Caki2 (cell line): Measurements from ENCODE around the gene RNF223. TPM values are rescaled to one million over a fixed set of nuclear protein-coding genes. Genes with fewer than 3 reads are reported as not detected.

ENCODE experiments used
- DNase-seq: peaks from one replicate; pipeline ENCODE4 v3.0.0-alpha.2; 2015; ENCODE audit warnings: low read depth
- in situ Hi-C: cut with HindIII; loops from 2 replicates; pipeline ENCODE4 v1.10.0; 2016; ENCODE audit warnings: low sequenced_read_pairs, low pct_unique_long_range_greater_than_20kb, mixed read lengths
- total RNA-seq: library from RNA; depleted of rRNA; stranded (reverse); fragments of >200 nt; shearing (Covaris generic); gene quantifications from 2 replicates; pipeline ENCODE4 v1.2.3, GENCODE V29; 2014; ENCODE audit warnings: low replicate concordance

RNF223 gene
- total RNA-seq, 1 experiment from 2014 or later = not detected

DNA sequence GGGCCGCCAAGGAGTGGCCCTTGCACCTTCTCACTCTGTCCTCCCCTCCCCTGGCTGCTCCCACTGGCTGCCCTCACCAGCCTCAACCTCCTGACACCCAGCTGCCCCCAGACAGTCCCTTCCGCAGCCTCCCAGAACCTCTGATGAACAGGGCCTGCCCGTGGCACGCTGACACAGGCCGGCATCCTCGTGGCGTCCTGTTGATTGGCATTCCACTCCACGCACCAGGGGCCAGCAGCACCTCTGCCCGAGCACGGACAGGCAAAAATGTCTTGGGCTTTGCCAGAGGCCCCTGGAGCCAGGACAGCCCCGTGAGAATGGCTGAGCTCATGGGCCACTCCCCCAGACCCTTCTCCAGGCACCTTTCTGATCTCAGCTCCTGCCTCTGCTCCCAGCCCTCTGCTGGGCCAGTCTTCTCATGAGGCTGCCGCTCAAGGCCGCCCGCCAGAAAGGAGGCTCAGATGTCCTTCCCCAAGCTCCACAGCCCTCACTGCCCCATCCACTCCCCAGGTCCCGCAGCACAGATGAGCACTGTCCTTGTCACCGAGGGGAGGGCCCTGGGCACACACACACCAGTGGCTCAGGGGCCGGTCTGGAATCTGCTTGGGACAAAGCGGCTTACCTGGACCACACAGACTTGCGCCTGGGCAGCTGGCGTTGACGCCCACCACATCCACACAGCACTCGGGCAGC lies 15.8 kb upstream of the RNF223 start:
- in situ Hi-C loops = no loop called here
- no peak for DNase-seq

DNA sequence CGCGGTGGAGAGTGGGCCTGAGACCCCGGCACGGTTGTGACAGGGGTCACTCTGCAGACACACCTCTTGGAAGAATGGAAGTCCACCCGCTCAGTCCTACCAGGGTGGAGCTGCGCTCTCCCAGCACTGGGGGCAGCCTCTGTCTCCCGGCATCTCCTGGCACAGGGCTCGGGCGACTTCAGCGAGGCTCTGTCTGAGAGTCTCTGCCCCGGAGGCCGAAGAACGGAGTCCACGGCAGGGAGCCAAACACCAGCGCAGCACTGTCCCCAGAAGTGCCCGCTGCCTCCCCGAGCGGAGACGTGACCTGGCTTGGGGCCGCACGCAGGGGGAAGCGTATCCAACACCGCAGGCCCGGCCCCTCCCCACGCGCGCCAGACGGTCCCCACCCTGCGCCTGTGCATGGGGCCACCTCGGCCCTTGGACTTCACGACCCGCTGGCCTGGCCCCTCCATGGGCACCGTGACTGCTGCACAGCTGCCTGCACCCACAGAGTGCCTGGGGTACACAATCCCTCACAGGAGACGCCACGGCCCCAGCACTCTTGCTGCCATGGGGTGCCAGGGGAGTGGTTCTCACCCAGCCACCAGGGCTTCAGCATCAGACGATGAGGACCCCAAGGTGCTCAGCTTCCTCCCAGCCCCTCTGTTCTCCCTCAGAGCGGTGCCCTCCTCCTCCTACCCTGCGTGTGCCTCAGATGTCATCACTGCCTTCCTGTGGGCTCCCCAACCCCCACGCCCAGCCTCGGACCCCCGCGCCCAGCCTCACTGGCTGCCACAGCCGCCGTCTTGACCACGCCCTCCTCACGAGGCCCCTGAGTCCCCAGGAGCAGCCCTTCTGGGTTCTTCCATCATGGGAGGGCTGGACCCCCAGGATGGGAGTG lies 14.9 kb upstream of the RNF223 start:
- in situ Hi-C loops = no loop called here
- no peak for DNase-seq

DNA sequence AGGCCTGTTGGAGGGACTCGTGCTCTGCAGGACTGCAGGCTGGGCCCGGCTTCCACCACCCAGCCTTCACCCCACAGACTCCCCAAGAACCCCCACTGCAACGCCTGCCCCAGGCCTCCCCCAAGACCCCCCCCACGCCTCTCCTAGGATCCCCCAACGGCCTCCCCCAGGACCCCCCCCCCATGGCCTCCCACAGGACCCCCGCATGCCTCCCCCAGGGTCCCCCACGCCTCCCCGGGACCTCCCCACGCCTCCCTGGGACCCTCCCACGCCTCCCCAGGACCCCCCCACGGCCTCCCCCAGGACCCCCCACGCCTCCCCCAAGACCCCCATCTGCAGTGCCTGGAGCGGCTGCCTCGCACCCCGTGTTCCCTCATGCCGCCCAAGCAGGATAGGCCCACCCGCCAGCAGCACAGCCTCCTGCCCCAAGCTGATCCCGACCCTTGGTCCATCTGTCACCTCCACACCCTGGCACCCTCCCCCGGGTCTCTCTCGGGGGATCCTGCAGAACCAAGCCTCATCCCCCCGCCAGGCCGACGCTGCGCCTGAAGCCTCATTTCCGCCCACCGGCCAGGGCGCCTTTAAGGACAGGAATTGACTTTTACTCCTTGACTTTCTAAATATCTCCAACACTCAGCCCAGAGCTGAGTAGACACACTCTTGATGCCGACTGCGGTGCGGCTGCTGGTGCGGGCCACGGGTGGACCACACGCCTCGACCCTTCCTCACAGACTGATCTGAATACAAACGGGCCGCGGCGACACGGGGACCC lies 14.1 kb upstream of the RNF223 start:
- in situ Hi-C loops = no loop called here
- no peak for DNase-seq

DNA sequence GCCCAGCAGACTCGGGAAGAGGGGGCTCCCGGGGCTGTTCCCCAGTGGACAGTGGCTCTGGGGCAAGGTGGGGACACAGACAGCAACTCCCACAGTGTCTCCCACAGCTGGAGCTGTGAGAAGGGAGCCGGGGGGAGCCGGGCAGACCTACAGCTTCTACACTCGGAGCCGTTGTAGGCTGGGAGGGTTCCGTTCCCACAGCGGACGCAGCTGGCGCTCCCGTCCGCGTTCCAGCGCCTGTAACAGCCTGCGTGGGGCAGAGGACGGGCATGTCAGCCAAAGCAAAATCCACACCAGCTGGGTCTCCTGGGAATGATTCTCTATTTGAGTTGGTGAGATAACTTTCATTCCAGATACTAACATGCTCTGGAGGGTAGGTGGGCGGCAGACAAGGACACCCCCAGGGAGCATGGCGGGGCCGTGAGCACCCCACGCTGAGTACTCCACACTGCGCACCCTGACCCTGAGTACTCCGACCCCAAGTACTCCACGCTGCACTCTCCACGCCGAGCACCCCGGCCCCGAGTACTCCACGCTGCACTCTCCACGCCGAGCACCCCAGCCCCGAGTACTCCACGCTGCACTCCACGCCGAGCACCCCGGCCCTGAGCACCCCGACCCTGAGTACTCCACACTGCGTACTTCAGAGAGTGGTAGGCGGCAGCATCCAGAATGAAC lies 13.4 kb upstream of the RNF223 start:
- in situ Hi-C loops = no loop called here
- DNase-seq = no peak

DNA sequence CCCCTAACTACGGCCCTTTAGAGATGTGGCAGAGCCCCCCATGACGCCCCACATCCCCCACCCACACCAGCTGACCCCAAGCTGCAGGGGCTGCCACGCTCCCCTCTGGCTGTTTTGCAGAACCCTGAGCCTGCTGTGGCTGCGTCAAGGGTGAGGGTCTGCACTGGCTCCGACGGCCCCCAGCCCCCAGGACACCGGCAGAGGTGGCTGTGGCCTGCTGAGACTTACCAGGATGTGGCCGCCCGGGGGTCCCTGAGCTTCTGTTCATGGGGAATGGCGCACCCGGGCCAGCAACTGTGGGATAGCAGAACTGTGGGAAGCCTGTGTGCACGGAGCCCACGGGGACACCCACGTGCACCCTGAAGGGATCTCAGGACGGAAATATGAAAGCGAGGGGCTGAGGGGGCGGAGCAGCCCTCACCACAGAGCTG lies 12.8 kb upstream of the RNF223 start:
- in situ Hi-C loops = no loop called here
- no peak for DNase-seq

DNA sequence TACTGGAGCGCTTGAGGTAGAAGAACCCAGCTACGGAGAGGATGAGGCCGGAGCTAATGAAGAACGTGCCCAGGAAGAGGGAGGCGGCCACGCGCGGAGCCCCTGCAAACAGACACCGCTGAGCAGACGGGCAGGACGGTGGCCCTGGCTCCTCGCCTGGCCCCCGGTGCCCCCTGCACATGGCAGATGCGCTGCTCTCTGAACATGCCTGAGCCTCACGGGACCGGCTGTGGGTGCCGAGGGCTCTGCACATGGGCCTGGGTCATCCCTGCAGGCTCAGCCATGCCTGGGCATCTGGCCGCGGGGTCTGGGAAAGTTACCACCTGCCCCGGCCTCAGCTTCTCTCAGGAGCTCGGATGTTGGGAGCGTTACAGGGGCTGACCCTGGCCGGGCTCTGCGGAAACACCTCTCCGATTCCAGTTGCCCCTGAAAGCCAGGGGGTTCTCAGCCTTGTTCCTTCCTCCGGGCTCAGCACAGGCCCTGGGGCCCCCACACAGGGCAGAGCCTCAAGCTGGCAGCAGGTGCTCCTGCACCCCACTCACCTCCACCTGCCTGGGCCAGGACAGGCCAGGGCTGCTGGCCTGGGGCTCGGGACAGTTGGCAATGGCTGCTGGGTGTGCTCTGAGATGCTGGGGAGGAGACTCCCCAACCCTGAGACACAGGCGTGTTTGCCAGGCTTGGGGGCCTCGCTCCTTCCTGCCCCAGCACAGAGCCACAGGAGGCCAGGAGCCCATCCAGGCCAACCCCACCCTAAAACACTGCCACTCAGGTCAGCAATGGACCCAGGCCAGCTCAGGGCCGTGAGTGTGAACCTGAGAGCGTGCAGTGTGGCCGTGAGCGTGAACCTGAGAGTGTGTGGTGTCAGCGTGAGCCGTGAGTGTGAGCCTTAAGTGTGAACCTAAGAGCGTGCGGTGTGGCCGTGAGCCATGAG lies 12.1 kb upstream of the RNF223 start:
- no peak for DNase-seq
- in situ Hi-C loops = no loop called here

DNA sequence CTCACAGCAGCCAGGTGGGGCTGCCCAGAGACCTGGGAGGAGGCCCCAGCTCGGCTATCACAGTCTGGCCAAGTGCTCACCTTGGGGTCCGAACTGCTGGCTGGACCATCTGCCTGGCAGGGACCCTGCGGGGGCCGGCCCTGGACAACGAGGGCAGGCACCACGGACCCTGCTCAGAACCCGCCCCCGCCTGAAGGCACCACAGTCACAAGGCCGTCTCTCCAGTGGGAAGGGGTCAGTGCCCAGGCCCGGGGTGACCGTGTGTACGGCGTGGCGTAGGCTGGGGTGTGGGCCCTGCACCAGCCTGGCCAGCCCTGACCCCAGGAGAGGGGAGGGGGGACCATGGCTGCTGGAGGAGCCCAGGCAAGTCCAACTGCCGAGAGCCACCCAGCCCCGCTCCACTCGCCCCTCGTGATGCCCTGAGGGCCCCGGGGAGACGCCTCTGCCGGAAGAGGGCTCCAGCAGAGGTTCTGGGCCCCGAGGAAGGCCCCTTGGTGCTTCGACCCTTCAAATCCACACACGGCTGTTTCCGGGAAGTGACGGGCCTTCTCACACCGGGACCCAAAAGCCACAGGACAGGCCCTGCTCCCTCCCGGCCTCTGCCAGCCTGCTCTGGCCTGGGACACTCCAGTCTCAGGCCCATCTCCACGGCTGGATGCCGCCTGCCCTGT lies 11.2 kb upstream of the RNF223 start:
- no peak for DNase-seq
- in situ Hi-C loops = no loop called here

DNA sequence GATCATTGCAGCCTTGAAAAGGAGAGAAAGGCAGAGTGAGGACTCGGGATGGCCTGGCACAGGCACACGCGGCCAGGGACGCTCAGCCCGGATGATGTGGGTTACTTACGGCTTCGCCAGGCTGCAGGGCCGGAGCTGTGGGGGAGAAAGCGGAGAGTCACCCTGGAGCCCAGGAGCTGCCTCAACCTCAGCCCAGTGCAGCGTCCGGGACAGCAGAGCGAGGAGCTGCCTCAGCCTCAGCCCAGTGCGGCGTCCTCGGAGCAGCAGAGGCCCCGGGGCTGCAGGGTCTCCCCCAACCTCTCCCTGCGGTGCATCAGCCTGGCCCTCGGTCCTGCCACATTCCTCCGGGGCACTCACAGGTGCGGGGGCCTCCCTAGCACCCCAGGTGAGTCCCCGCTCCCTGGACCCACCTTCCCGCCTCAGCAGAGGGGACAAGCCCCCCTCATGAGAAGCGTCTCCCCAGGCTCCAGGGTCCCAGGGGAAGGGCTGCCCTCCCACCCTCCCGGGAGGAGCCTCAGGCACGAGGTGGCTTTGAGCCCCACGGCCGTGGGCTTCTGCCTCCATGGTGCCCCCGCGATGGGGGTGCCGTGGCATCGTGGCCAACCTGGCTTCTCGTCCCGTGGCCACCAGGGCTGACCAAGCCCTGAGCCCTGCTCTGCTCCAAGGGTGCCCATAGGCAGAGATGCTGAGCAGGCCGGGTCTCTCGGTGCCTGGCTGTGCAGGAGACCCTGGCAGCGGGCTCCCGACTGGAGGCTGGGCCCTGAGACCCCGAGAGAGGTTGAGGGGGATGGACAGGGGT lies 10.5 kb upstream of the RNF223 start:
- DNase-seq = no peak
- in situ Hi-C loops = no loop called here

DNA sequence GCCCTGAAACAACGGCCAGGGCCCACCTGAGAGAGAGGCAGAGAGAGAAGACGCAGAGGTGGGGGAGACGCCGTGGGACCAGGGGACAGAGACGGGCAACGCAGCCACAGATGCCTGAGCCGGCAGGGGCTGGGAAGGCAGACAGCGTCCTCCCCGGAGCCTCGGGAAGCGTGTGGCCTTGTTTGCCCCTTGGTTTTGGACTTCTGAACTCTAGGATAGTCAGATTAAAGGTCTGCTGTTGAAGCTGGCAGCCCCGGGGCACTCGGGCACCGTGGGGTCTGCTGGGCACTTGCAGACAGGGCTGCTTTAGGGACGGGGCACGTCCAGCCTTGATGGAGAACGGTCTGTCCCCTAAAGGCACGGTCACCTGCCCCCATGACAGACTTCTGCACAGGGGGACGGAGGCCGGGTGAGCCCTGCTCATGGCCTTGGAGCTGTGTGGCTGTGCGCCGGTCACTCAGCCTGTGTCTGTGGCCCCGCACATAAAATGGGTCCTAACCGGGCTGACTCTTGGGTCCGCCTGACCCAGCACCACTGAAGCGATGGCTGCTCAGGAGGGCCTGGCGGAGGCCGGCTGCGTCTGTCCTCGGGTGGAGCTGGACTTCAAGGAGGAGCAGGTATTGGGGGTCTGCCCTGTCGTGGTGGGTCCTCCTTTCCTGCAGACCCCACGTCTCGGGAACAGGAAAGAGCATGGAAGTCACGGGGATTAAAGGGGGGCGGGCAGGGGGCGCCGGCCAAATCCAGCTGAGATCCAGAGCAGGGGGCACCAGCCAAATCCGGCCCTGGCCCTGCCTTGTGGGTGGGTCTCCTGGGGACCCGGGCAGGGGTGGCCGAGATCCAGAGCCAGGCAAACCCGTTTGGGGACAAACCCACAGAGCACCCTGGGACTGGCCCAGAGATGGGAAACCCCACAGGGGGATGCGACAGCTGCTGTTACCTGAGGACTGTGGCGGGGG lies 9.6 kb upstream of the RNF223 start:
- no peak for DNase-seq
- in situ Hi-C loops = no loop called here

DNA sequence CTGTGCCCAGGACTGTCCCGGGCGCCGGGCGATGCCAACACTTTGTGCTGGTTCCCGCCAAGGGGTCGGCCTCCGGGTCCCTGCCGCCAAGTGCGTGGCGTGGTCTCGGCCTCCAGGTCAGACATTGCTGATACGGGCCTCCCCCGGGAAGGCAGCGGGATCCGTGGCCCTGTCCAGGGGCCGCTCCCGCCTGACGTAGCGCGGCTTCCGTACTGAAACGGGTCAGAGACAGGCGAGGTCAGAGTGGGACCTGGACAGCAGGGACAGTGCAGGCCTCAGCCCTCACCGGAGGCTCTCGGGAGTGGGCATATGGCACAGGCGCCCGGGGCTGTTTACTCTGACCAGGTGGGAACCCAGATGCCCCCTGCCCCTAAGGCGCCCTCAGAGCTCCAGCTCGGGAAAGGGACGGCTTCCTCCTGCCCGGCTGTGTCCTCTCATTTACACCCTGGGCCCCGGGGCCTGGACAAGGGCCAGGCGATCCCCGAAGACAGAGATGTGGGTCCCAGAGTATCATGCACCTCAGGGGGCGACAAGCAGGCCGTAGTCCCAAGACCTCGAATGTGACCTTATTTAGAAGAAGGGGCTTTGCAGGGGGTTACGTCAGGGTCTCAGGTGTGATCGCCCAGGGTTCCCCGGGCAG lies 8.8 kb upstream of the RNF223 start:
- in situ Hi-C loops = no loop called here
- DNase-seq = no peak

DNA sequence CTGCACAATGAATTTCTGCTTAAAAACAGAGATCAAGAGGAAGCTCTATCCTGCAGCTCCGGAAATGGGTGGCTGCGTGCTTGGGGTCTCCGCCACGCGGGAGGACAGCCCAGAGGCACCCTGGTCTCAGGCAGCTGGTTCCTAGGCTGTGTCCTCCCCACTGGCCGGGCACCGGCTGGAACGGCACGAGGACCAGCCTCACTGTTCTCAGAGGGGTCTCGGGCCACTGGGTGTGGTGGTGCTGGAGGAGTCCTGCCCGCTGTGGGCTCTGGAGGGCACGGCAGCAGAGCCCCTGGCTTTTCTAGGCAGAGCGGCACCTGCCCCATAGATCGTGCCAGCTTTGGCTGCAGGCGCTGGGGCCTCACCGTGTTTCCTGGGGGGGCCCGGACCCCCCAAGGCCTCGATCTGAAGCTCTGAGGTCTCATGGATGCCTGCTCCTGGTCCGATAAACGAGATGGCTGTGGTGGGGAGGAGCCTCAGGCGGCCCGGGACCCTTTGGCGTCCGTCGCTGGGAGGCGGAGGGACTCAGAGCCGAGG lies 8.2 kb upstream of the RNF223 start:
- in situ Hi-C loops = no loop called here
- no peak for DNase-seq

DNA sequence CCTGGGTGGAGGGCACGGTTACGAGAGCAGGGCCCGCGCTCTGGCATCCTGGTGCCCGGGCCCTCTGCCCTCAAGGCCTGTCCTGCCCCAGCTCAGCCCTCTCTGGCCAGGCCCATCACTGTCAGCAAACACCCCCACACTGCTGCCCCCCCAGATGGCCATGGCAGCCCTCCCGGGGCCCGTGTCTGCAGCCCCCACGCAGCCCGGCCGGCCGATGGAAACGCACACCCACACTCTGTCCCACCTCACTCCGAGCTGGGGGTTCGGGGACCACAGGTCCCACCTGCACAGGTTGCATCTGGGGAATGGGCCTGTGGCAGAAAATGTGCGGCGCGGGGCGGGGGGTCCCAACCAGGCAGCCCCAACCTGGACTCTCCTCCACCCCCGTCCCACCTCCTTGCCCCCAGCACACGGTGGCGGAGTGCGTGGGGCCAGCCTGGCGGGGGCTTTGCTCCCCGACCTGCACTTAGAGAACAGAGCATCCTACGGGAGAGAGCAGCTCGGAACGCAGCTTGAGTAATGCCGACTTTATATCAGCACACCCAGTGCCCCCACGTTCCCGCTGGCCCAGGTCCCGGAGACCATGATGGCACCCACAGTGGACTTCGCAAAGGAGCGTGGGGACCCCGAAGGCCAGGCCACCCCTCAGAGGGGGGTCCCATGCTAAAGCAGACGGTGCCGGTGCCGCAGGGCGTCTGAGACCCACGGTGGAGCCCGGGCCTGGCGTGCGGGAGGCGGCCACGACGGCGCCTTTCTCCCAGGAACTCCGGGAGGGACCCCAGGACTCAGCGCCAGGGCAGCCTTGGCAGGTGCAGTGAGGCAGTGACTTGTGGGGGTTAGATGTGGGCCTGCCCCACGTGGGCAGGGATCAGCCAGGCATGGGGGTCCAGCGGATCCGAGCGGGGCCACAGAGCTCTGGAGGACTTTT lies 7.5 kb upstream of the RNF223 start:
- in situ Hi-C loops = no loop called here
- no peak for DNase-seq

DNA sequence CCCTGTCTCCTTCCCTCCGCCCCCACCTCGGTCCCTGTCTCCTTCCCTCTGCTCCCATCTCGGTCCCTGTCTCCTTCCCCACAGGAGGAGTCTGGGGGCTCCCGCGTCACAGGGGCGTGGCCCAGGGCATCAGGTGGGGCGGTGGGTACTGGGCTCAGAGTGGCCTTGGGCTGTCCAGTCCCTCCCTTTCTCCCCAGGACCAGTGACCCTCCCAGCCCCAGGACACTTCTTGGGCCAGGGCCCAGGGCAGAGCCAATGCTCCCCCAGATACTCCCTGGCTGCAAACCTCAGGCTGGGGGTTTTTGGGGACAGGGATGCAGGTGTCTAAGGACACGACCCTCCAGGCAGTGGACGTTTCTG lies 6.8 kb upstream of the RNF223 start:
- in situ Hi-C loops = no loop called here
- DNase-seq = no peak
